SU-DHL-6 (cell line): ENCODE results near the gene GMIP.

Experiments
- EZH2phosphoT487 ChIP-seq: fragments of 200-600 bp; sonication (generic), shearing (Covaris generic); conservative IDR thresholded peaks from 2 replicates; pipeline ENCODE4 v1.6.1; 2018; ENCODE audit warnings: mild to moderate bottlenecking, antibody characterized with exemption, low read length, moderate library complexity, mixed read lengths
- TF ChIP-seq, protein P1 (sequence below): fragments of 200-600 bp; sonication (generic); IDR thresholded peaks from one replicate; pipeline ENCODE4 v1.5.1; 2017; ENCODE audit warnings: antibody characterized with exemption, mild to moderate bottlenecking, low read length, moderate library complexity; ENCODE audit not compliant: insufficient read depth, poor library complexity, severe bottlenecking

DNA sequence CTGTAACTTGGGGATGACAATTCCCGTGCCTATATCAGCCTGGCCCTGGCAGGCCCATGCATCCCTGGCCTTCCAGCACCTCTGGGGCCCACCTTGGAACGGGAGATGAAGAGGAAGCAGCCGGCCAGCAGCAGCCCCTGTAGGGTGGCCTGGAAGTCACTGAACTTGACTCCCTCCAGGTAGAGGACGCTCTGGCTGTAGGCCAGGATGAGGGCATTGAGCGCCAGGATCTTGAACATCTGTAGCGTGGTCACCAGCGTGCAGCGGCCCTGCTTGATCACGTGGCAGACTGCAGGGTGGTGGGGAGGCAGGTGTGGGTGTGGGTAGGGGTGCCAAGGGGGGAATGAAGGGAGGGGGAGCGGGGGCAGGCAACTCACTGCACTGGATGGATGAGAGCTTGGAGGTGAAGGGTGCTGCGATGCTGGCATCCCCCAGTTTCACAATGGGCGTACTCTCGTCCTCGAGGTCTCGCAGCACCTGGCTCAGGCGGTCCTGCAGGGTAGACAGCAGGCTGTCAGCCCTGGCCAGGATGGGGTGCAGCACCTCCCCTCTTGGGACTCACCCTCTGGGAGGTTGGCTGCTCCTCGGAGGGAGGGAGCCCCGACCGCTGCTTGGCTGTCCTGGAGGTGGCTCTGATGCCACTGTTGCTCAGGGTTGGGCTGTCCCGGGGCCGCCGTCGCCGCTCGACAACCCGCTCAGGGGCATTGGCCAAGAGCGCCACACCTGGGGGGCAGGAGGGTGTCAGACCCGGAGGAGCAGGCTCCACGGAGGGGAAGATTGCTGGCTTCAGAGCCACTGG, 3.8 kb upstream of the GMIP start:
- TF ChIP-seq, protein P1, sequence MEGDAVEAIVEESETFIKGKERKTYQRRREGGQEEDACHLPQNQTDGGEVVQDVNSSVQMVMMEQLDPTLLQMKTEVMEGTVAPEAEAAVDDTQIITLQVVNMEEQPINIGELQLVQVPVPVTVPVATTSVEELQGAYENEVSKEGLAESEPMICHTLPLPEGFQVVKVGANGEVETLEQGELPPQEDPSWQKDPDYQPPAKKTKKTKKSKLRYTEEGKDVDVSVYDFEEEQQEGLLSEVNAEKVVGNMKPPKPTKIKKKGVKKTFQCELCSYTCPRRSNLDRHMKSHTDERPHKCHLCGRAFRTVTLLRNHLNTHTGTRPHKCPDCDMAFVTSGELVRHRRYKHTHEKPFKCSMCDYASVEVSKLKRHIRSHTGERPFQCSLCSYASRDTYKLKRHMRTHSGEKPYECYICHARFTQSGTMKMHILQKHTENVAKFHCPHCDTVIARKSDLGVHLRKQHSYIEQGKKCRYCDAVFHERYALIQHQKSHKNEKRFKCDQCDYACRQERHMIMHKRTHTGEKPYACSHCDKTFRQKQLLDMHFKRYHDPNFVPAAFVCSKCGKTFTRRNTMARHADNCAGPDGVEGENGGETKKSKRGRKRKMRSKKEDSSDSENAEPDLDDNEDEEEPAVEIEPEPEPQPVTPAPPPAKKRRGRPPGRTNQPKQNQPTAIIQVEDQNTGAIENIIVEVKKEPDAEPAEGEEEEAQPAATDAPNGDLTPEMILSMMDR, result no peak
- TF ChIP-seq EZH2phosphoT487, result no peak
